HG02571 (cell line): ENCODE results near the gene CCDC66.
"Not testable (repeated sequence)": the region's sequence is repeated elsewhere in the genome, so short reads cannot be mapped to it uniquely, and the experiment has no call there.

Source experiments
- ATAC-seq: cut with Tn5 transposase; IDR thresholded peaks from one replicate; pipeline ENCODE4 v1.9.1; 2021; ENCODE audit warnings: mild to moderate bottlenecking, moderate library complexity; ENCODE audit not compliant: unreplicated experiment

Gene CCDC66

GRCh38 chr3:56556908-56557830, at the start of gene CCDC66:
CCDC66 (plus strand) TSS chr3:56557175; CDS start chr3:56557243, 68 bp downstream.
- ATAC-seq, result peak; percentile 100

GRCh38 chr3:56519641-56520040, 37.3 kb upstream of the CCDC66 start:
- ATAC-seq, result no peak

GRCh38 chr3:56522374-56522773, 34.6 kb upstream of the CCDC66 start:
- no peak for ATAC-seq

GRCh38 chr3:56525291-56525690, 31.7 kb upstream of the CCDC66 start:
- no peak for ATAC-seq

GRCh38 chr3:56536735-56537134, 20.2 kb upstream of the CCDC66 start:
- no peak for ATAC-seq

- no peak for ATAC-seq
Observed at GRCh38 chr3:56547486-56547885, 9.5 kb upstream of the CCDC66 start.

- no peak for ATAC-seq
Observed at GRCh38 chr3:56557831-56558170, 826 bp downstream of the CCDC66 start.

- ATAC-seq, result no peak
Observed at GRCh38 chr3:56573501-56573900, 16.5 kb downstream of the CCDC66 start.

GRCh38 chr3:56581941-56582340, 25.0 kb downstream of the CCDC66 start:
- not testable (repeated sequence) for ATAC-seq

- ATAC-seq, result not testable (repeated sequence)
Observed at GRCh38 chr3:56584275-56584674, 27.3 kb downstream of the CCDC66 start.

GRCh38 chr3:56590814-56591213, 33.8 kb downstream of the CCDC66 start:
- no peak for ATAC-seq

- no peak for ATAC-seq
Observed at GRCh38 chr3:56591262-56591661, 34.3 kb downstream of the CCDC66 start.

- ATAC-seq, result no peak
Observed at GRCh38 chr3:56593455-56594158, 36.6 kb downstream of the CCDC66 start.

- no peak for ATAC-seq
Observed at GRCh38 chr3:56595975-56596840, 39.2 kb downstream of the CCDC66 start.

- ATAC-seq, result not testable (repeated sequence)
Observed at GRCh38 chr3:56608479-56608878, 51.5 kb downstream of the CCDC66 start.

- no peak for ATAC-seq
Observed at GRCh38 chr3:56610669-56611335, 53.8 kb downstream of the CCDC66 start.

- no peak for ATAC-seq
Observed at GRCh38 chr3:56611364-56611763, 54.4 kb downstream of the CCDC66 start.

GRCh38 chr3:56612146-56612545, 55.2 kb downstream of the CCDC66 start:
- no peak for ATAC-seq

- ATAC-seq, result no peak
Observed at GRCh38 chr3:56613016-56613415, 56.0 kb downstream of the CCDC66 start.

GRCh38 chr3:56616478-56617006, 59.6 kb downstream of the CCDC66 start:
- no peak for ATAC-seq
